HL-60 (cell line): ENCODE data around the gene ST8SIA4.

Experiments used
- DNase-seq, 2 experiments: peaks; one replicate each; pipeline ENCODE4 v3.0.0-alpha.2; 2010 to 2020; ENCODE audit warnings: low read depth in 1 of 2, low spot score in 1 of 2
- H3K27ac ChIP-seq: fragments of 250-450 bp; sonication (Bioruptor Pico); replicated peaks from 2 replicates; pipeline ENCODE4 v1.5.1; 2020; ENCODE audit warnings: mild to moderate bottlenecking, moderate library complexity
- H3K27me3 ChIP-seq: fragments of 250-450 bp; sonication (Bioruptor Pico); 2 replicates; pipeline ENCODE4 v1.5.1; 2021; ENCODE audit warnings: mild to moderate bottlenecking, moderate library complexity; ENCODE audit not compliant: insufficient read depth, poor library complexity, severe bottlenecking
- H3K4me3 ChIP-seq: replicated peaks from 2 replicates; pipeline ENCODE4 v1.5.1; 2011; ENCODE audit warnings: mild to moderate bottlenecking, control low read depth, low read length; ENCODE audit not compliant: insufficient read depth
- CTCF ChIP-seq: IDR thresholded peaks from one replicate; pipeline ENCODE4 v1.5.1; 2011; ENCODE audit warnings: low read length, control low read depth, inconsistent platforms; ENCODE audit not compliant: insufficient read depth
- GABPA ChIP-seq: IDR thresholded peaks from 2 replicates; pipeline ENCODE4 v1.6.1; 2012; ENCODE audit warnings: low read depth
- POLR2AphosphoS5 ChIP-seq: IDR thresholded peaks from 2 replicates; pipeline ENCODE4 v1.6.1; 2012; ENCODE audit warnings: low read depth
- REST ChIP-seq: IDR thresholded peaks from 2 replicates; pipeline ENCODE4 v1.6.1; 2012; ENCODE audit warnings: low read depth; ENCODE audit not compliant: insufficient replicate concordance
- SPI1 ChIP-seq: IDR thresholded peaks from 2 replicates; pipeline ENCODE4 v1.6.1; 2012; ENCODE audit warnings: low read depth, mild to moderate bottlenecking, borderline replicate concordance

The ST8SIA4 gene

GRCh38 chr5:100905259-100905914 is 2.3 kb upstream of the ST8SIA4 start:
- peak in 1 of 2 experiments; percentile 16 for DNase-seq
- no peak for TF ChIP-seq POLR2AphosphoS5
- TF ChIP-seq REST: no peak
- TF ChIP-seq SPI1: no peak
- TF ChIP-seq CTCF: no peak
- TF ChIP-seq GABPA: no peak
- Histone ChIP-seq H3K27ac (peak overlapping the region; percentile 91), H3K27me3 (no peaks in the 10 kb centered on the region), H3K4me3 (peak overlapping the region; percentile 78)

GRCh38 chr5:100904259-100904861 is 1.3 kb upstream of the ST8SIA4 start:
- DNase-seq: peak in 1 of 2 experiments; percentile 32
- Histone ChIP-seq H3K4me3 (peak overlapping the region; percentile 78), H3K27me3 (no peaks in the 10 kb centered on the region), H3K27ac (peak overlapping the region; percentile 91)
- TF ChIP-seq POLR2AphosphoS5 (no peak), CTCF (no peak), GABPA (no peak), SPI1 (no peak), REST (no peak)

- Histone ChIP-seq H3K27me3 (no peaks in the 10 kb centered on the region), H3K4me3 (peak overlapping the region; percentile 78), H3K27ac (peak overlapping the region; percentile 91)
- peak in 1 of 2 experiments; percentile 43 for DNase-seq
- TF ChIP-seq REST (no peak), CTCF (no peak)
Observed at GRCh38 chr5:100902440-100903038, 543 bp downstream of the ST8SIA4 start.
